HFF-Myc (cell line): Measurements from ENCODE around the gene BLOC1S2.

Source experiments
- DNase-seq: peaks from one replicate; pipeline ENCODE4 v3.0.0-alpha.2; 2011; ENCODE audit warnings: low read depth; ENCODE audit errors: extremely low read depth
- H3K4me3 ChIP-seq: replicated peaks from 2 replicates; pipeline ENCODE4 v1.5.1; 2011; ENCODE audit warnings: low read depth, mild to moderate bottlenecking, control low read depth, low read length
- CTCF ChIP-seq: IDR thresholded peaks from 2 replicates; pipeline ENCODE4 v1.5.1; 2012; ENCODE audit warnings: mild to moderate bottlenecking, low read depth, low read length, control low read depth; ENCODE audit errors: missing control alignments

The BLOC1S2 gene

GRCh38 chr10:100238429-100238828 lies 48.1 kb downstream of the BLOC1S2 start:
- no peak overlapping the region for H3K4me3 ChIP-seq
- DNase-seq: no peak
- TF ChIP-seq CTCF: no peak

- no peak for TF ChIP-seq CTCF
- peak; percentile 35 for DNase-seq
Measured at GRCh38 chr10:100232101-100232500, 54.4 kb downstream of the BLOC1S2 start.

GRCh38 chr10:100229819-100230422 lies 56.6 kb downstream of the BLOC1S2 start:
- H3K4me3 ChIP-seq: peak overlapping the region; percentile 90
- no peak for TF ChIP-seq CTCF
- DNase-seq: no peak

More at GRCh38 chr10:100232101-100232500, 54.4 kb downstream of the BLOC1S2 start:
- no peak overlapping the region for H3K4me3 ChIP-seq

GRCh38 chr10:100223879-100224278 lies 62.6 kb downstream of the BLOC1S2 start:
- no peak for TF ChIP-seq CTCF
- H3K4me3 ChIP-seq: no peak overlapping the region
- DNase-seq: no peak
